GM12878 (cell line): ENCODE data around the gene PPP1R7.

Source experiments
- CBFB ChIP-seq: IDR thresholded peaks from 2 replicates; pipeline ENCODE4 v1.6.1; 2016; ENCODE audit warnings: antibody characterized with exemption, low read depth
- CHD2 ChIP-seq: IDR thresholded peaks from 2 replicates; pipeline ENCODE4 v1.6.1; 2011; ENCODE audit warnings: low read depth, low read length, improper control_type of control experiment, borderline replicate concordance
- FOXK2 ChIP-seq: fragments of 450-650 bp; IDR thresholded peaks from 2 replicates; pipeline ENCODE4 v1.6.1; 2017; ENCODE audit warnings: mild to moderate bottlenecking, moderate library complexity
- MAX ChIP-seq: IDR thresholded peaks from 2 replicates; pipeline ENCODE4 v1.6.1; 2012; ENCODE audit warnings: low read depth, low read length, improper control_type of control experiment
- POLR2A ChIP-seq: IDR thresholded peaks from 2 replicates; pipeline ENCODE4 v1.6.1; 2011; ENCODE audit warnings: low read depth, mild to moderate bottlenecking, low read length
- POLR2AphosphoS5 ChIP-seq: IDR thresholded peaks from 2 replicates; pipeline ENCODE4 v1.6.1; 2011; ENCODE audit warnings: mild to moderate bottlenecking, low read length, inconsistent platforms
- SIN3A ChIP-seq: IDR thresholded peaks from 2 replicates; pipeline ENCODE4 v1.6.1; 2012; ENCODE audit warnings: low read depth, low read length, improper control_type of control experiment
- ZNF384 ChIP-seq: IDR thresholded peaks from 2 replicates; pipeline ENCODE4 v1.6.1; 2012; ENCODE audit warnings: low read depth, mild to moderate bottlenecking, low read length, improper control_type of control experiment, borderline replicate concordance
- TF ChIP-seq, protein P1 (sequence below), 3 experiments: IDR thresholded peaks in 2 of 3; conservative IDR thresholded peaks in 1 of 3; 2 replicates each; pipeline ENCODE4 v1.5.1; 2011; ENCODE audit warnings: low read depth in 3 of 3, low read length in 3 of 3, mild to moderate bottlenecking in 3 of 3, control low read depth in 2 of 3, moderate library complexity in 2 of 3, inconsistent platforms in 1 of 3, mixed read lengths in 1 of 3; ENCODE audit not compliant: control insufficient read depth in 2 of 3, insufficient read depth in 1 of 3; ENCODE audit errors: extremely low read depth in 1 of 3

GRCh38 chr2:241153616-241154015 lies 3.3 kb downstream of the PPP1R7 start:
- TF ChIP-seq MAX, result no peak
- no peak for TF ChIP-seq FOXK2
- no peak for TF ChIP-seq POLR2AphosphoS5
- TF ChIP-seq POLR2A, result no peak
- TF ChIP-seq SIN3A, result no peak
- no peak for TF ChIP-seq CHD2
- TF ChIP-seq, protein P1, sequence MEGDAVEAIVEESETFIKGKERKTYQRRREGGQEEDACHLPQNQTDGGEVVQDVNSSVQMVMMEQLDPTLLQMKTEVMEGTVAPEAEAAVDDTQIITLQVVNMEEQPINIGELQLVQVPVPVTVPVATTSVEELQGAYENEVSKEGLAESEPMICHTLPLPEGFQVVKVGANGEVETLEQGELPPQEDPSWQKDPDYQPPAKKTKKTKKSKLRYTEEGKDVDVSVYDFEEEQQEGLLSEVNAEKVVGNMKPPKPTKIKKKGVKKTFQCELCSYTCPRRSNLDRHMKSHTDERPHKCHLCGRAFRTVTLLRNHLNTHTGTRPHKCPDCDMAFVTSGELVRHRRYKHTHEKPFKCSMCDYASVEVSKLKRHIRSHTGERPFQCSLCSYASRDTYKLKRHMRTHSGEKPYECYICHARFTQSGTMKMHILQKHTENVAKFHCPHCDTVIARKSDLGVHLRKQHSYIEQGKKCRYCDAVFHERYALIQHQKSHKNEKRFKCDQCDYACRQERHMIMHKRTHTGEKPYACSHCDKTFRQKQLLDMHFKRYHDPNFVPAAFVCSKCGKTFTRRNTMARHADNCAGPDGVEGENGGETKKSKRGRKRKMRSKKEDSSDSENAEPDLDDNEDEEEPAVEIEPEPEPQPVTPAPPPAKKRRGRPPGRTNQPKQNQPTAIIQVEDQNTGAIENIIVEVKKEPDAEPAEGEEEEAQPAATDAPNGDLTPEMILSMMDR (IDR thresholded peaks at IDR 0.05 in 2 of 3, conservative IDR thresholded peaks at IDR 0.05 in 1 of 3; ENCODE audit: control insufficient read depth in 2 of 3, extremely low read depth in 1 of 3, insufficient read depth in 1 of 3, low read depth in 3 of 3, low read length in 3 of 3), result no peak
- no peak for TF ChIP-seq CBFB
- no peak for TF ChIP-seq ZNF384
